Measurements from ENCODE around the gene ADK.

GRCh38 chr10:74674927-74675326 is 523.9 kb downstream of the ADK start:
- TF ChIP-seq POLR2A (IDR thresholded peaks at IDR 0.05), result no peak
- no peak for TF ChIP-seq CTCF (IDR thresholded peaks at IDR 0.05)

All from heart left ventricle (tissue), 13 donors.